ENCODE data around the gene CD207.

- TF ChIP-seq GTF2F1 (IDR thresholded peaks at IDR 0.05; ENCODE audit: borderline replicate concordance, low read depth, low read length) (no peak), BRCA1 (IDR thresholded peaks at IDR 0.05; ENCODE audit: low read depth, low read length) (no peak), GABPA (IDR thresholded peaks at IDR 0.05; ENCODE audit: borderline replicate concordance, insufficient read depth, low read length) (no peak), MAX (IDR thresholded peaks at IDR 0.05) (no peak), YY1 (IDR thresholded peaks at IDR 0.05; ENCODE audit: low read depth, low read length) (no peak), KDM1A (IDR thresholded peaks at IDR 0.05; ENCODE audit: borderline replicate concordance, low read length) (no peak), JUND (IDR thresholded peaks at IDR 0.05; ENCODE audit: low read length) (no peak), HDAC6 (IDR thresholded peaks at IDR 0.05; ENCODE audit: low read depth, low read length) (no peak), CTCF (IDR thresholded peaks at IDR 0.05; ENCODE audit: control extremely low read depth in 1 of 3, insufficient read depth in 1 of 3, low read depth in 1 of 3, low read length in 3 of 3) (no peak), POU5F1 (IDR thresholded peaks at IDR 0.05; ENCODE audit: low read depth, low read length) (no peak), TAF1 (IDR thresholded peaks at IDR 0.05; ENCODE audit: low read depth, low read length) (no peak), POLR2A (IDR thresholded peaks at IDR 0.05; ENCODE audit: control extremely low read depth in 1 of 2, low read depth in 2 of 2, low read length in 2 of 2) (no peak), SIX5 (IDR thresholded peaks at IDR 0.05; ENCODE audit: low read depth, low read length) (no peak)
Measured at GRCh38 chr2:70823249-70823648, 12.4 kb downstream of the CD207 start.

All from H1 (cell line).